Keratinocyte (primary cell): ENCODE data around the gene S100B.

Experiments used
- CTCF ChIP-seq, 3 experiments: IDR thresholded peaks in 1 of 3; conservative IDR thresholded peaks in 1 of 3; optimal IDR thresholded peaks in 1 of 3; 2 replicates in 2 of 3; 3 replicates in 1 of 3; pipeline versions ENCODE3 to v1.5.1; 2011; ENCODE audit warnings: low read length in 3 of 3, mild to moderate bottlenecking in 3 of 3, moderate library complexity in 2 of 3, control low read depth in 1 of 3, inconsistent platforms in 1 of 3; ENCODE audit not compliant: insufficient read depth in 2 of 3; ENCODE audit errors: extremely low read depth in 1 of 3
- EZH2 ChIP-seq: IDR thresholded peaks from one replicate; pipeline ENCODE4 v1.6.1; 2012; ENCODE audit warnings: inconsistent platforms, mild to moderate bottlenecking, low read length, moderate library complexity

- no peak for TF ChIP-seq EZH2
- TF ChIP-seq CTCF (optimal IDR thresholded peaks at IDR 0.05 in 1 of 3, IDR thresholded peaks at IDR 0.05 in 1 of 3, conservative IDR thresholded peaks at IDR 0.05 in 1 of 3; ENCODE audit: extremely low read depth in 1 of 3, insufficient read depth in 2 of 3, low read length in 3 of 3) = no peak
Measured at GRCh38 chr21:46570119-46570518, 34.8 kb downstream of the S100B start.
